Stimulated activated naive CD8-positive, alpha-beta T cell treated with anti-CD3 and anti-CD28 coated beads, Interleukin-15, amount 100 ng/mL, for 72 hours (primary cell): ENCODE results near the gene FUT7.
A peak's percentile ranks its signal among the peaks of the same experiment; 100 is the strongest.

Experiments used
- ATAC-seq: fragments of 150-1000 bp; cut with Tn5 transposase; 2 replicates; pipeline ENCODE4 v1.10.0; 2021; ENCODE audit warnings: mild to moderate bottlenecking, moderate library complexity
- DNase-seq, 2 donors: peaks; one replicate each; pipeline ENCODE4 v3.0.0; 2021 to 2022
- H3K27ac Mint-ChIP-seq, 2 donors: one replicate each; pipeline ENCODE4 v1.8.0; 2022; ENCODE audit warnings: mild to moderate bottlenecking in 2 of 2, mixed read lengths in 2 of 2, moderate library complexity in 2 of 2
- H3K27me3 Mint-ChIP-seq: one replicate; pipeline ENCODE4 v1.8.0; 2022; ENCODE audit warnings: mixed read lengths
- H3K4me1 Mint-ChIP-seq: one replicate; pipeline ENCODE4 v1.8.0; 2022; ENCODE audit warnings: mild to moderate bottlenecking, mixed read lengths
- H3K4me3 Mint-ChIP-seq, 2 donors: one replicate each; pipeline ENCODE4 v1.8.0; 2022; ENCODE audit warnings: mild to moderate bottlenecking in 2 of 2, mixed read lengths in 2 of 2, moderate library complexity in 1 of 2
- H3K9me3 Mint-ChIP-seq, 2 donors: one replicate each; pipeline ENCODE4 v1.8.0; 2022; ENCODE audit warnings: mixed read lengths in 2 of 2

Gene FUT7

GRCh38 chr9:137021568-137021978, 10.3 kb downstream of the FUT7 start:
- Mint-ChIP-seq H3K27me3 (no peaks in the 10 kb centered on the region), H3K27ac (no peak overlapping the region), H3K4me1 (peaks cover 41% of the 10 kb centered on the region), H3K9me3 (no peaks in the 10 kb centered on the region), H3K4me3 (no peak overlapping the region)
- DNase-seq (no peak), ATAC-seq (no peak)

GRCh38 chr9:137020771-137021567, 10.9 kb downstream of the FUT7 start:
- Mint-ChIP-seq H3K27ac (no peak overlapping the region), H3K9me3 (no peaks in the 10 kb centered on the region), H3K27me3 (no peaks in the 10 kb centered on the region), H3K4me3 (no peak overlapping the region), H3K4me1 (peaks cover 35% of the 10 kb centered on the region)
- no peak for ATAC-seq
- DNase-seq: no peak

- no peaks in the 10 kb centered on the region for H3K9me3 Mint-ChIP-seq
These were observed 11.8 kb downstream of the FUT7 start for GRCh38 chr9:137019891-137020683.

GRCh38 chr9:137018761-137019559, 12.9 kb downstream of the FUT7 start:
- no peak for ATAC-seq
- Mint-ChIP-seq H3K4me1 (peaks cover 20% of the 10 kb centered on the region), H3K27ac (no peak overlapping the region), H3K4me3 (no peak overlapping the region), H3K9me3 (no peaks in the 10 kb centered on the region), H3K27me3 (no peaks in the 10 kb centered on the region)
- DNase-seq: no peak

More at GRCh38 chr9:137019891-137020683, 11.8 kb downstream of the FUT7 start:
- no peak overlapping the region for H3K4me3 Mint-ChIP-seq
- ATAC-seq: no peak
- peaks cover 32% of the 10 kb centered on the region for H3K4me1 Mint-ChIP-seq
- no peaks in the 10 kb centered on the region for H3K27me3 Mint-ChIP-seq
- no peak for DNase-seq
- H3K27ac Mint-ChIP-seq: no peak overlapping the region

- H3K4me1 Mint-ChIP-seq: peaks cover 17% of the 10 kb centered on the region
- no peak for ATAC-seq
- no peaks in the 10 kb centered on the region for H3K9me3 Mint-ChIP-seq
- no peak overlapping the region for H3K4me3 Mint-ChIP-seq
- no peak for DNase-seq
- H3K27ac Mint-ChIP-seq: no peak overlapping the region
- H3K27me3 Mint-ChIP-seq: no peaks in the 10 kb centered on the region
These were observed 13.9 kb downstream of the FUT7 start for GRCh38 chr9:137017791-137018497.

- peaks cover 14% of the 10 kb centered on the region for H3K4me1 Mint-ChIP-seq
- H3K27ac Mint-ChIP-seq: no peak overlapping the region
- DNase-seq: no peak
- H3K27me3 Mint-ChIP-seq: no peaks in the 10 kb centered on the region
- H3K4me3 Mint-ChIP-seq: no peak overlapping the region
- no peaks in the 10 kb centered on the region for H3K9me3 Mint-ChIP-seq
- no peak for ATAC-seq
These were observed 14.8 kb downstream of the FUT7 start for GRCh38 chr9:137017071-137017470.

GRCh38 chr9:137016436-137016835, 15.5 kb downstream of the FUT7 start:
- Mint-ChIP-seq H3K4me1 (peaks cover 8% of the 10 kb centered on the region), H3K9me3 (no peaks in the 10 kb centered on the region), H3K4me3 (no peak overlapping the region), H3K27me3 (no peaks in the 10 kb centered on the region), H3K27ac (no peak overlapping the region)
- ATAC-seq (peak; percentile 5), DNase-seq (no peak)

GRCh38 chr9:137015976-137016375, 15.9 kb downstream of the FUT7 start:
- H3K4me3 Mint-ChIP-seq: no peak overlapping the region
- H3K27me3 Mint-ChIP-seq: no peaks in the 10 kb centered on the region
- ATAC-seq: no peak
- H3K27ac Mint-ChIP-seq: no peak overlapping the region
- H3K4me1 Mint-ChIP-seq: peaks cover 8% of the 10 kb centered on the region
- no peak for DNase-seq
- no peaks in the 10 kb centered on the region for H3K9me3 Mint-ChIP-seq

GRCh38 chr9:137015540-137015930, 16.4 kb downstream of the FUT7 start:
- Mint-ChIP-seq H3K4me3 (no peak overlapping the region), H3K27ac (no peak overlapping the region), H3K9me3 (no peaks in the 10 kb centered on the region), H3K27me3 (no peaks in the 10 kb centered on the region), H3K4me1 (peaks cover 8% of the 10 kb centered on the region)
- DNase-seq (no peak), ATAC-seq (no peak)

GRCh38 chr9:137014776-137015539, 16.9 kb downstream of the FUT7 start:
- ATAC-seq: no peak
- no peaks in the 10 kb centered on the region for H3K9me3 Mint-ChIP-seq

GRCh38 chr9:137014166-137014565, 17.7 kb downstream of the FUT7 start:
- no peak overlapping the region for H3K4me3 Mint-ChIP-seq
- H3K4me1 Mint-ChIP-seq: peaks cover 8% of the 10 kb centered on the region
- ATAC-seq (no peak), DNase-seq (no peak)
- no peaks in the 10 kb centered on the region for H3K27me3 Mint-ChIP-seq
- H3K9me3 Mint-ChIP-seq: no peaks in the 10 kb centered on the region
- no peak overlapping the region for H3K27ac Mint-ChIP-seq

More at GRCh38 chr9:137014776-137015539, 16.9 kb downstream of the FUT7 start:
- Mint-ChIP-seq H3K27me3 (no peaks in the 10 kb centered on the region), H3K4me1 (peaks cover 8% of the 10 kb centered on the region), H3K4me3 (no peak overlapping the region), H3K27ac (peak overlapping the region in 1 of 2 donors; percentile 54)
- DNase-seq: no peak

- Mint-ChIP-seq H3K9me3 (no peaks in the 10 kb centered on the region), H3K4me1 (peaks cover 2% of the 10 kb centered on the region), H3K27me3 (no peaks in the 10 kb centered on the region), H3K27ac (no peak overlapping the region), H3K4me3 (no peak overlapping the region)
- DNase-seq (no peak), ATAC-seq (no peak)
These were observed 18.3 kb downstream of the FUT7 start for GRCh38 chr9:137013571-137013940.

GRCh38 chr9:137012694-137013570, 19.0 kb downstream of the FUT7 start:
- ATAC-seq (no peak), DNase-seq (no peak)
- Mint-ChIP-seq H3K4me3 (no peak overlapping the region), H3K9me3 (no peaks in the 10 kb centered on the region), H3K27me3 (no peaks in the 10 kb centered on the region), H3K4me1 (no peaks in the 10 kb centered on the region), H3K27ac (no peak overlapping the region)
